Left forelimb (tissue), 1 donor: ENCODE data around the gene BBS4.
A peak's percentile ranks its signal among the peaks of the same experiment; 100 is the strongest.
"Not testable (repeated sequence)": the region's sequence is repeated elsewhere in the genome, so short reads cannot be mapped to it uniquely, and the experiment has no call there.

Experiments
- DNase-seq: peaks from one replicate; pipeline ENCODE4 v3.0.0-alpha.2; 2018; ENCODE audit warnings: low spot score

The BBS4 gene, protein sequence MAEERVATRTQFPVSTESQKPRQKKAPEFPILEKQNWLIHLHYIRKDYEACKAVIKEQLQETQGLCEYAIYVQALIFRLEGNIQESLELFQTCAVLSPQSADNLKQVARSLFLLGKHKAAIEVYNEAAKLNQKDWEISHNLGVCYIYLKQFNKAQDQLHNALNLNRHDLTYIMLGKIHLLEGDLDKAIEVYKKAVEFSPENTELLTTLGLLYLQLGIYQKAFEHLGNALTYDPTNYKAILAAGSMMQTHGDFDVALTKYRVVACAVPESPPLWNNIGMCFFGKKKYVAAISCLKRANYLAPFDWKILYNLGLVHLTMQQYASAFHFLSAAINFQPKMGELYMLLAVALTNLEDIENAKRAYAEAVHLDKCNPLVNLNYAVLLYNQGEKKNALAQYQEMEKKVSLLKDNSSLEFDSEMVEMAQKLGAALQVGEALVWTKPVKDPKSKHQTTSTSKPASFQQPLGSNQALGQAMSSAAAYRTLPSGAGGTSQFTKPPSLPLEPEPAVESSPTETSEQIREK

DNA sequence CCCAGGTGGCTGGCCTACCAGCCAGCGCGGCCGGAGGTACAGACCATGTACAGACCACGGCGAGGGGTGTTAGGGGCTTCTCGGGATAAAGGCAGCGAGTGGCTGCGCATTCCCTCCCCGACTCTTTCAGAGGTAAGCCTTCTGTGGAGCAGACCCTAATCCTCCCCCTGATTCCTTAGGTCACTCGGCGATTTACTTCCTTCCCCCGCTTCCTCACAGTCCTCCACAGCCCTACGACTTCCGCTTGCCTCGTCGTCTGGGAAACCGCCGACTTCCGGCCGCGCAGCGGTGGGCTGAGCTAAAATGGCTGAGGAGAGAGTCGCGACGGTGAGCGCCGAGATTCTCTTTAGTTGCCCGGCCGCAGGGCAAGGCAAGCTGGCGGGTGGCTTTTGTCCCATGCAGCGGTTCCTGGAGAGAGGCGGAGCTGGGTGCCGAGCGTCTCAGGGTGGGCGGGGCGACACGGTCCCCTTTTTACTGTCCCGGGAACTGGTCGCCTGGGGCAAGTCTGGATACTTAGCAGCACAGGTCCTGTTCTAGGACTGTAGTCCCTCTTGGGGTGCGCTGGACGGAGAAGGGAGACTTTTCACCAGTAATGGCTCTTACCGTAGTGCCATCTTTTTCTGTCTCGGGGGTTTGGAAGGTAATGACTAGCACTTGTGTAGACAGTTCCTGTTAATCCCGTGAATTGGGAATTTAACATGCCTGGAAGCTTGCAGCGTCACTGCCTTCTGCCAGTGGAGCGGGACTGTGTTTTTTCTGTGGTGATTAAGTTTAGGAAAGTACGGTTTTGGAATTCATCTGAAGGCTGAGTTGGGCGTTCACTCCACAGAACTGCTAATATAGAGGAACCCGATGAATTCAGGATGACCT is at the start of gene BBS4, which contains the start of gene HIGD2B:
Gene BBS4, plus strand, starts transcription at position 283 of the 870 bp plus-strand sequence. Its CDS starts 21 bp downstream, at position 304.
Gene HIGD2B, minus strand, starts transcription at position 258 of the 870 bp plus-strand sequence. CDS start 9,808 bp downstream, outside the sequence.
- peak; percentile 93 for DNase-seq

DNA sequence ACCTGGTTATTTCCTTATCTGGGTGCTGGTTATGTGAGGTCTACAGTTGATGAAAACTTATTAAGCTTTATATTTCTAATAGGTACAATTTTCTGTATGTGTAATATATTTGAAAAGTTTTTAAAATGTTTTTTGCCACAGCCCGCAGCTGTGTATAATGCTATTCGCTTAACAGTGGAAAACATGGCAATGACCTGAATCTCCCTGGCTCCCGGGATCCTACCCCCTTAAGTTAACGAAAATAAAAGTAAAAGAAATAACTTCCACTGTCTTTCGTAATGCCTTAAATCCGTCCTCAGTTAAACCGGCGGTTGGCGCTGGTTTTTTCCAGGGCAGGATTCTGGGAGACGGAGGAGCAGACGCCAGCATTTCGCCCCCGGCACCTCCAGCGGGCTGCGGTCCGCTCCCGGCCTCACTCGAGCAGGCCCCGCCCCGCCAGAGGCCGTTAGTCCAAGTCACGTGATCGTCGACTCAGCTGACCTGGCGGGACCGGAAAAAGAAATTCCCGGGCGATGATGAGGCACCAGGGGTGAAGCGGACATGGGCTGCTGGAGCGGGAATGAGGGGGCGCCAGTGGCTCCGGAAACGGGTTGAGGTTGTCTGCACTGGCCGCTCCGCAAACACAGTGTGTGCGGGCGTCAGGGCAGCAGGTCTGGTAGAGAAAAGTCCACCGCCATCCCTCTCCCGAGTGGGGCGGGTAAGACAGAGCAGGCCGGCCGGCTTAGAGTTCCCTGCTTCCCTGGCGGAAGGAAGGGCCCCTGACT is 49.3 kb upstream of the BBS4 start:
- peak; percentile 78 for DNase-seq

DNA sequence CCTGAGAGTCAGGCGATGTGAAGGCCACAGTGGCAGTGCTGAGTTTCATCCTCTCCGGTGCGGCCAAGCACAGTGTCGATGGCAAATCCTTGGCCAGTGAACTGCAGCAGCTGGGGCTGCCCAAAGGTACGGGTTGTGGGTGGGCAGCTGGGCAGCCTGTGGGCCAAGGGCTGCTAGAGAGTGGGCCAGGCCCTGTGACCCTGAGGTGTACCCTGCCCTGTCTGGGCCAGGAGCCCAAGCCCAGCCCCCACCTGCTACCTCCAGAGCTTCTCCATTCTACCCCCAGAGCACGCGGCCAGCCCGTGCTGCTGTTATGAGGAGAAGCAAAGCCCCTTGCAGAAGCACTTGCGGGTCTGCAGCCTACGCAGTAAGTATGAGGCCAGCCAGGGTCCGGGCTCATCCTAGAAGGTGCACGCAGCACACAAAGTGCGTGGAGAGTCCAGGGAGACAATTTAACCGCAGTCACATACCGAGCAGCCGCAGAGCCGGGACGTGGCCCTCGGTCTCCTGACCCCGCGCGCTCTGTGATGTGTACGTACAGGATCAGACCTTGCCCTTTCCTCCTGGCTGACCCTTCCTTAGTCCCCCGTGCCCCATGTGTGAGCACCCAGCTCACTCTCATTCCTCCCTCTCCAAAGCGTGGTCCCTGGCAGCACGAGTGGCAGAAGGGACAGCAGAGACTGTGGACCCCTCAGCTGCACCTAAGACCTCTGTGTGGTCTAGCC is 46.1 kb upstream of the BBS4 start:
- not testable (repeated sequence) for DNase-seq

DNA sequence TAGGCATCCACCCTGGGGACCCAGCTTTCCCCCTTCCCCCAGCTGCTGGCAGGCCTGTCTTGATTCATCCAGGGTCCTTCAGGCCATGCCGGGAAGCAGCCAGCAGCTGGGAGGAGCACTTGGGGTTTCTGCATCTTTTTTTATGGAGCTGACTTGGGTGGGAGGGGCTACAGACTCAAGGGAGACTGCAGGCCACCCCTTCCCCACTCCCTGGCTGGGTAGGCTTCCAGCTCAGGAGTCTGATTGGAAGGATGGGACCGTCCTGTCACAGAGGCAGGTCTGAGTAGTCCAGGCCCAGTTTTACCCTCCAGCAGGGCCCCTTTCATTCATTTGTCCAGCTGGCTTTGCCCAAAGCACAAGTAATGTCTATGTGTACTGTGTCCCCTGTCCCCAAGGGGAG is 43.7 kb upstream of the BBS4 start:
- not testable (repeated sequence) for DNase-seq

DNA sequence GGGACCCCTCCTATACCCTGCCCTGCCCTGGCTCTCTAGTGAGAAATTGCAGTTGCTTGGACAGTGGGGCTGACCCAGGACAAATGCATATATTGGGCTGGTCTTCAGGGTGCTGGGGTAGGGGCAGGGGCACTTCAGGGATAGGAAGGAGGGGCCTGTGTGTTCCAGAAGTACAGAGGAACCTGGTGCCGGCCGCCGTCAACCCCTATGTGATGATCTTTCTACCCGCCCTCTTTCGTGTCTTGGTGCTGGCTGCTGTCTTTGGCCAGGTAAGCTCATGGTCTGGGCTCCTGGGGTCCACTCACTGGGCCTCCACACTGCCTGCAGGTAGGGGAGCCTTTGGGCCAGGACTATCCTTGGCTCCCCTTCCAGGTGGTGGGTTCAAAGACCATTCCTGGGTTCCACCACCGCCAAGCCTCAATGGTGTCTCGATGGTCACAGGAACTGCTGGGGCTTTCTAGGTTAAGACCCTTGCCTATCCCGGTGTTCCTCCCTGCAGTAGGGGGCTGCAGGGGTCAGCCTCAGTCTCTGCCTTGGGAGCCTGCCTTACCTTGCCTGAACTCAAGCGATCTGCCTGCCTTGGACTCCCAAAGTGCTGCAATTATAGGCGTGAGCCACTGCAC is 37.3 kb upstream of the BBS4 start:
- not testable (repeated sequence) for DNase-seq

DNA sequence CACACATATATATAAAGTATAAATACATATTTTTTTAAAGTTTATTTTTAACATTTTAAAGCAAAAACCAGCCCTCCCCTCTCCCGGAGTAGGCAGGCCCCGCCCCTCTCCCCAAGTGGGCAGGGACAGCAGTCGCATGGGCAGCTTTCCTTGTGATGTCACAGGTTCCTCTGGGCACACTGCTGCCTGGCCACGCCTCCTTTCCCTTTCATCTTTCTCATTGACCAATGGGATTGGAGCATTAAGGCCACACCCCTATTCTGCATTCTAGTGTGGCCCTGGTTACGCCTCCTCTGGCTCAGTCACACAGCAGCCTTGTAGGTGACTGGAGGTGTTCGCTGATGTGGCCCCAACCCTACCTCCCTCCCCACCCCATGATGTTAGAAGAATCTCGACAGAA is 31.6 kb upstream of the BBS4 start, which contains the start of gene GOLGA6B:
Gene GOLGA6B, plus strand, starts transcription at position 301 of the 400 bp plus-strand sequence. Its CDS starts 41 bp downstream, at position 342.
- not testable (repeated sequence) for DNase-seq

DNA sequence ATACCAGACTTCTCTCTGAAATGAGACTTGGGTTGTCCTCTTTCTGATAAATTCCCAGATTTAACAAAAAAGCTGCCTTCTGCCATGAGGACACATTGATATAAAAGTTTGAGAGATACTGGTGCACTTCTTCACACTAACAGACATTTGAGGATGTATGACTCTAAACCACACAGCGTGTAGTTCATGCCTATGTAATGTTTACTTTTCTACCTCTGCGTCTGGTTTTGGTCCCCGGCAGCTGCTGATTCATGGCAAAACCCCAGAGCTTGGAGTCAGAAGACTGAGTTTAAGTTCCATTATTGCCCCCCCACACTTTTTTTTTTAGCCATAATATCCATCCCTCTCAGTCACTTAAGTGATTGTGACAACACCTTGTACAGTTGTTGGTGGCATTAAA is 30.0 kb upstream of the BBS4 start:
- DNase-seq = not testable (repeated sequence)

DNA sequence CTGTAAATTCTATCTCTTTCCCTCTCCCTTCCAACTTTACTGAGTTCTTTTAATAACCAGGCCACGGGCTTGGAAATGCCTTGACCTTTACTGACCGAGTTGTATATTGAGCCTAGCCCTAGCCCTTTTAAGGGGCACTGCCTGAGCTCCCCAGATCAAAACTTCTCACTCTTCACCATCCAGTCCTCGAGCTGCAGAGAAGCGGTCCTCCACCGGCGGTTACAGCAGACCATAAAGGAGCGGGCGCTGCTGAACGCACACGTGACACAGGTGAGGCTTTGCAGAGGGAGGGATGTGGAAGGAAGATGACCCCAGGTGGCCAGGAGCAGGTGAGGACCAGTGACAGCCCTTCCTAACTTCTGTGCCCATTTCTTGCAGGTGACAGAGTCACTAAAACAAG is 24.9 kb upstream of the BBS4 start:
- DNase-seq = not testable (repeated sequence)

DNA sequence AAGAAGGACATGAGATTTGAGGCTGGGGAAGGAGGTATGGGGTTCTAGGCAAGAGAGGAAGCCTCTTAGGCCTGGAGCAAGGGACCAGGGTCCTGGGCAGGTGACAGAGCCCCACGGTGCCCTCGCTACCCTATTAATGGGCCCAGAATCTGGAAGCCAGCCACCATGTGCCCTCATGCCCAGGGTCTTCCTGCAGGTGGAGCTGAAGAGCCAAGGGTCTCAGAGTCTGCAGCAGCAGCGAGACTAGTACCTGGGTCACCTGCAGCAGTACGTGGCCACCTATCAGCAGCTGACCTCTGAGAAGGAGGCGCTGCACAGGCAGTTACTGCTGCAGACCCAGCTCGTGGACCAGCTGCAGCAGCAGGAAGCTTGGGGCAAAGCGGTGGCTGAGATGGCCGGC is 22.1 kb upstream of the BBS4 start:
- not testable (repeated sequence) for DNase-seq

DNA sequence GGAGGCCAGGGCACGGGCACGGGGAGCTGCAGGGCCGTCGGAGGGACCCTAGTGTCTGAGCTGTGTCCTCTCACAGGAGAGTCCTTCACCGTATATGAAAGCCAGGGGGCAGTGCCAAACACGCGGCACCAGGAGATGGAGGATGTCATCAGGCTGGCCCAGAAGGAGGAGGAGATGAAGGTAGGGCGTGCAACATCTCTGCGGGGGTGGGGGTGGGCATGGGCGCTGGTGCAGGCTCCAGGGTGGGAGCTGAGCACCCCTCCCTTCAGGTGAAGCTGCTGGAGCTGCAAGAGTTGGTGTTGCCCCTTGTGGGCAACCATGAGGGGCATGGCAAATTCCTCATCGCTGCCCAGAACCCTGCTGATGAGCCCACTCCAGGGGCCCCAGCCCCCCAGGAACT is 20.3 kb upstream of the BBS4 start:
- not testable (repeated sequence) for DNase-seq

DNA sequence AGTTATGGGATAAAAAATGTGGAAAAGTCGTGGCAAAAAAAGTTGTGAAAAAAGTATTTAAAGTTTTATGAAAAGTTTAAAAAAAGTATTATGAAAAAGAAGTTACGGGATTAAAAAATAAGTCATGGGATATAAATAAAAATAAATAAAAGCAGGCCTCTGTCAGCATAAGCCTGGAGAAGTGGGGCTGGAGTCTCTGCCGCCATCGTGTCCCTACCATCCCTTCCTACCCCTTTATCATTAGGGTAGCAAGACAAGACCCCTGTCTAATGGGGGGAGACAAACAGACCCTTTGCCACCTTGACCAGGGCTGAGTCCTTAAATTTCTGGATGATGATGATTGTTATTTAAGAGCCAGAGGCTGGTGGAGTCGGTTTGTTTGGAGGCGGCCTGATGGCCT is 16.2 kb upstream of the BBS4 start:
- DNase-seq = not testable (repeated sequence)

DNA sequence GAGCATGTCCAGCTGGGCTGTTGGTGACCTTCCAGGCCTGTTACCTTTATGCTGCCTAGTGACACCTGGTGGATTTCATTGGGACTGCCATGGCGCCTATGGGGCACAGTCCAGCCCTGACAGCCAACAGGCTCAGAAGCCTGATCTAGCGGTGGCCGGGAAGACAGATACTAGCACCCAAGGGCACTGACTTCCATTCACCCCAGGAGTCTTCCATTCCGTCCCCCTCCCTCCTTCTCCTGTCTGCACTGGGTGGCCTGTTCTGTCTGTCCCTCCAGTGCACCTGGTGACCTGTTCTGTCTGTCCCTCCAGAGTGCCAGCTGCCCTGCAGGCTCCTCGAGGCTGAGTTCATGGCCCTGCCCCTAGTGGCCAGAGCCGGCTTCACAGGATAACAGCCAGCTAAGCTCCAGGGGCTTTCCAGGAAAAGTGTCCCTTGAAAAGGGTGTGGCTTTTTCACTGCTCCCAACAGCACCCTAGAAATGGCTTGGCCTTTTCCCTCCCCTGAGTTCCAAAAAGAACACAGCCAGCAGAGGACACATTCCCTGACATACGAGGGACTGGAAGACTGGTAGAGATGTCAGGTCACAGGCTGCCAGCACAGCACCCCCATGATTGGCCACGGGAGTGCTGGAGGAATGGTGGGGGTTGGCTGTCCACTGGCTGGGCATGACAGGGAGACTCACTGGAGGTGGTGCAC is 15.2 kb upstream of the BBS4 start:
- DNase-seq = peak; percentile 74

DNA sequence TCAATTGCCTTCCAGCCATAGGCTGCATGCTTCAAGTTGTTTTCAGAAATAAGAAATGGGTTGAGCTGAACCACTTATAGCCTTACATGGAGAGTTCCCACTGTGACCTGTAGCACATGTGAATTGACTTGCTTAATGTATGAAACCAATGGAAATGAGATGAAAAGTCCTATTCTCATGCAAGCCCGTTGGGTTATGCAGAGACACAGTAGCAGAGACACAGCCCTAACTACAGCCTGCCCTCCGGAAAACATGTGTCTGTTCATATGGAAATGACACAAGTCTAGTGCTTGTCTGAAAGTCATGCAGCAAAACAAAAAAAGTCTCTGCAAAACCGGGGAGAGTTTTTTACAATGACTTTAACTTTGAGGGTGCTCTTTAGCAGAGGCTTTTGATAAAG is 14.5 kb upstream of the BBS4 start:
- DNase-seq = no peak

DNA sequence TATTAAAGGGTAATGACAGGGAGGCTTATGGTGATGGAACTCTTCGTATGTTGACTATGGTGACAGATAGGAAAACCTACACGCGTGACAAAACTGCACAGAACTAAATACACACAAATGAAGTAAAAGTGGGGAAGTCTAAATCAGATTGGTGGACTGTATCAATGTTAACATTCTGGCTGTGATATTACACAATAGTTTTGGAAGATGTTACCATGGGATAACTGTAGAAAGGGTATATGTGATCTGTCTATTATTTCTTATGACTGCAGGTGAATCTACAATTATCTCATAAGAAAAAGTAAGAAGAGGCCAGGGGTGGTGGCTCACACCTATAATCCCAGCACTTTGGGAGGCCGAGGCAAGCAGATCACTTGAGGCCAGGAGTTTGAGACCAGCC is 9.2 kb upstream of the BBS4 start:
- no peak for DNase-seq

DNA sequence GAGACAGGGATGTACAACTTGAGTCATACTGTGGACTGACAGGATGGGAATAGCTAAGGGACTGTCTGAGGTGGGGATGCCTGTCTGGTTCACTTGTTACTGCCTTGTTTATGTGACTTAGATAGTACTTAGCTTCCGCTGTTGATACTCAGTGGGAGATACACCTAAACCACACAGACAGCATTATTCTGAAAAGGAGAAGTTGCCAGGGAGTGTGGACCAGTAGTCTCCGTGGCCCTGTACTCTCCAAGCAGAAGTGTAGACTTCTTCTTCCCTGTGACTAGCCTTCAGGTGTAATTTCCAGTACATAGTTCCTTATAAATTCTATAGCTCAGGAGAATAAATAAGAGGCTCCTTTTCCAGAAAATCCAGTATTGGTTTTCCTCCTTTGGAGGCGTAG is 5.1 kb upstream of the BBS4 start:
- DNase-seq = no peak

DNA sequence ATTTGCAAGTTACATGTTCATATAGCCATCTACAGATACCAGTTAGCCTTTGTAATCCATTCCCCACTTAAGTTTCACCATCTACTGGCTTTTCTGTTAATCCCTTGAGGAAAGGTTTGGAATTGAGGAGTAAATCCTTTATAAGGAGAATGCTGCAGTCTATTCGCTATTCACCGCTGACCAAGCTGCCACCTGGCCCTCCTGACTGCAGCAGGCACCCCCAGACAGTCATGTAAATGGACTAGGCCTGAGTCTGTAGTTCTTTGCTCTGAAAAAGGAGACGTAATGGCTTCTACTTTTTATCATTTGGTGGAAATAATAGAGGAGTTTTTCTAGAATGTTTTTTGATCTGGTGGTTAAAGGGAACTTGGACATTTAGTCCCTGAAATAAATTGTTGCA is 3.2 kb upstream of the BBS4 start:
- DNase-seq = no peak

DNA sequence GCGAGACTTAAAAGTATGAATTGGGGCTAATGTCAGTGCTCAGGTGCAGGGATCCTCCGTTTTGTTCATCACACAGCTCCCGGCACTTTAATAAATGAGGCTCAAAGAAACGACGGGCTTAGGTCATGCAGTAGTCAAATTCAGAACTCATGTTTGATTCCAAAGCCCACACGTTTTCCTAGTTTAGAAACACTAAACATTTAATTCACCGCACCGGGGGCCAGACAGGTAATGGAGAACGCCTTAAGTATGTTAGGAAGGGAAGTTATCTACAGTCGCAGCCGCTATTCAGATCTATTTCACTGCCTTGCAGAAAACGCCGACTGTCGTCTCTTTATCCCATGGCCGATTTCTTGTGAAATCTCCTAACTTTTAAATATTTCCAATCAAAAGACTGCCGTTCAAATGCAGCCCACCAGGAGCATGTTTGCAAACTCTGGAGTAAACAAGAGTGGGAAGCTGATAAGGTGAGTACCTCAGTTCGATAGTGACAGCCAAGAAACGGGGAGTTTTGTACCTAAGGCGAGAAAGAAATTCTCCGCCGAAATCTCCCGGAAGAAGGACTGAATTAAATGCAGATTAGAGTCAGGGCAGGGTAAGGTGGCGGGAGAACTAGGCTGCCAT is 594 bp upstream of the BBS4 start:
- no peak for DNase-seq

DNA sequence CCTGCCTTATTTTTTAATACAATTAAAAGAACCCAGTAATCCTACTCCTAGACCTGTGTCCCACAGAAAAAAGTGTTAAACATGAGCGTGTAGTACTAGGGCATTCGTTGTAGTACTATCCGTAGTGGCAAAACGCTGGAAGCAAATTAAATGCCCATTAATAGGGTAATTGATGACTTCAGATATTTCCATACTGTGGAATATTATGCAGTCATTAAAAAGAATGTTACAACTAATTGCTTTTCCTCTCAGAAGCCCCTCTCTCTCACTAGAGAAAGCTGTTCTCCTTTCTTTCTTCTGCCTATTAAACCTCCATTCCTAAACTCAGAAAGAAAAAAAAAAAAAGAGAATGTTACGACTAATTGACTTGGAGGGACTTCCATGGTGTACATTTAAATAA is 2.7 kb downstream of the BBS4 start:
- no peak for DNase-seq

DNA sequence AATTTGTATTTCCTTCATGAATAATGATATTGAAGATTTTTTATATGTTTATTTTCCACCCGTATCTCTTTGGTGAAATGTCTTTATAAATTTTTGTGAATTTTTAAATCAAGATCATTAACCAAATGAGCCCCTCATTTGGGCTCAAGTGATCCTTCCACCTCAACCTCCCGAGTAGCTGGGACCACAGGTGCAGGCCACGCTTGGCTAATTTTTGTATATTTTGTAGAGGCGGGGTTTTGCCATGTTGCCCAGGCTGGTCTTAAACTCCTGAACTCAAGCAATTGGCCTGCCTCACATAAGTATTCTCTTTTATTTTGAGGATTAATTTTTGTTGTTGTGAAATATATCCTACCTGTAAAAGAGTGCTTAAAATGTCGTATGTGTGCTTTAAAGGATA is 4.9 kb downstream of the BBS4 start:
- DNase-seq = no peak
